CD1c-positive myeloid dendritic cell (primary cell): ENCODE data around the gene PRSS57.

Experiments used
- DNase-seq: peaks from one replicate; pipeline ENCODE4 v3.0.0-alpha.2; 2016; ENCODE audit errors: extremely low spot score

The PRSS57 gene

GRCh38 chr19:638906-639252 is 56.4 kb downstream of the PRSS57 start:
- DNase-seq, result no peak
